ENCODE results near the gene ZCCHC24.

ZCCHC24 gene

GRCh38 chr10:79372871-79373270 lies 72.6 kb downstream of the ZCCHC24 start:
- DNase-seq (ENCODE audit: low read depth) = no peak
- no peak for TF ChIP-seq CTCF (conservative IDR thresholded peaks at IDR 0.05; ENCODE audit: control insufficient read depth, insufficient read depth, low read depth, low read length)
- no peak overlapping the region for H3K4me3 ChIP-seq (ENCODE audit: control insufficient read depth, low read depth, low read length)

- peak; percentile 72 for DNase-seq (ENCODE audit: low read depth)
- TF ChIP-seq CTCF (conservative IDR thresholded peaks at IDR 0.05; ENCODE audit: control insufficient read depth, insufficient read depth, low read depth, low read length) = no peak
Measured at GRCh38 chr10:79367426-79368189, 77.8 kb downstream of the ZCCHC24 start.

GRCh38 chr10:79361726-79362397 lies 83.6 kb downstream of the ZCCHC24 start:
- no peak overlapping the region for H3K4me3 ChIP-seq (ENCODE audit: control insufficient read depth, low read depth, low read length)
- DNase-seq (ENCODE audit: low read depth) = no peak
- no peak for TF ChIP-seq CTCF (conservative IDR thresholded peaks at IDR 0.05; ENCODE audit: control insufficient read depth, insufficient read depth, low read depth, low read length)

More at GRCh38 chr10:79367426-79368189, 77.8 kb downstream of the ZCCHC24 start:
- no peak overlapping the region for H3K4me3 ChIP-seq (ENCODE audit: control insufficient read depth, low read depth, low read length)

GRCh38 chr10:79360499-79361342 lies 84.7 kb downstream of the ZCCHC24 start:
- no peak overlapping the region for H3K4me3 ChIP-seq (ENCODE audit: control insufficient read depth, low read depth, low read length)
- TF ChIP-seq CTCF (conservative IDR thresholded peaks at IDR 0.05; ENCODE audit: control insufficient read depth, insufficient read depth, low read depth, low read length) = no peak
- no peak for DNase-seq (ENCODE audit: low read depth)

GRCh38 chr10:79359816-79360498 lies 85.5 kb downstream of the ZCCHC24 start:
- no peak overlapping the region for H3K4me3 ChIP-seq (ENCODE audit: control insufficient read depth, low read depth, low read length)
- DNase-seq (ENCODE audit: low read depth) = no peak
- no peak for TF ChIP-seq CTCF (conservative IDR thresholded peaks at IDR 0.05; ENCODE audit: control insufficient read depth, insufficient read depth, low read depth, low read length)

- TF ChIP-seq CTCF (conservative IDR thresholded peaks at IDR 0.05; ENCODE audit: control insufficient read depth, insufficient read depth, low read depth, low read length) = no peak
Measured at GRCh38 chr10:79358811-79359210, 86.6 kb downstream of the ZCCHC24 start.

More at GRCh38 chr10:79358811-79359210, 86.6 kb downstream of the ZCCHC24 start:
- DNase-seq (ENCODE audit: low read depth) = no peak
- no peak overlapping the region for H3K4me3 ChIP-seq (ENCODE audit: control insufficient read depth, low read depth, low read length)
